ENCODE measurements around the gene MAPK8IP1.

MAPK8IP1 gene

GRCh38 chr11:45906096-45906682 lies 20.7 kb downstream of the MAPK8IP1 start:
- H3K27me3 ChIP-seq (ENCODE audit: insufficient read depth, poor library complexity, severe bottlenecking) = no peaks in the 10 kb centered on the region
- H3K27ac ChIP-seq (replicated peaks) = no peak overlapping the region
- TF ChIP-seq REST (IDR thresholded peaks at IDR 0.05; ENCODE audit: insufficient replicate concordance, low read depth) (no peak), POLR2AphosphoS5 (IDR thresholded peaks at IDR 0.05; ENCODE audit: low read depth) (no peak), SPI1 (IDR thresholded peaks at IDR 0.05; ENCODE audit: borderline replicate concordance, low read depth) (no peak), GABPA (IDR thresholded peaks at IDR 0.05; ENCODE audit: low read depth) (no peak)
- TF ChIP-seq, protein P1, sequence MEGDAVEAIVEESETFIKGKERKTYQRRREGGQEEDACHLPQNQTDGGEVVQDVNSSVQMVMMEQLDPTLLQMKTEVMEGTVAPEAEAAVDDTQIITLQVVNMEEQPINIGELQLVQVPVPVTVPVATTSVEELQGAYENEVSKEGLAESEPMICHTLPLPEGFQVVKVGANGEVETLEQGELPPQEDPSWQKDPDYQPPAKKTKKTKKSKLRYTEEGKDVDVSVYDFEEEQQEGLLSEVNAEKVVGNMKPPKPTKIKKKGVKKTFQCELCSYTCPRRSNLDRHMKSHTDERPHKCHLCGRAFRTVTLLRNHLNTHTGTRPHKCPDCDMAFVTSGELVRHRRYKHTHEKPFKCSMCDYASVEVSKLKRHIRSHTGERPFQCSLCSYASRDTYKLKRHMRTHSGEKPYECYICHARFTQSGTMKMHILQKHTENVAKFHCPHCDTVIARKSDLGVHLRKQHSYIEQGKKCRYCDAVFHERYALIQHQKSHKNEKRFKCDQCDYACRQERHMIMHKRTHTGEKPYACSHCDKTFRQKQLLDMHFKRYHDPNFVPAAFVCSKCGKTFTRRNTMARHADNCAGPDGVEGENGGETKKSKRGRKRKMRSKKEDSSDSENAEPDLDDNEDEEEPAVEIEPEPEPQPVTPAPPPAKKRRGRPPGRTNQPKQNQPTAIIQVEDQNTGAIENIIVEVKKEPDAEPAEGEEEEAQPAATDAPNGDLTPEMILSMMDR (IDR thresholded peaks at IDR 0.05; ENCODE audit: insufficient read depth, low read length) = no peak
- no peak for DNase-seq (ENCODE audit: low read depth in 1 of 2, low spot score in 1 of 2)
- no peak overlapping the region for H3K4me3 ChIP-seq (replicated peaks; ENCODE audit: insufficient read depth, low read length)

DNA sequence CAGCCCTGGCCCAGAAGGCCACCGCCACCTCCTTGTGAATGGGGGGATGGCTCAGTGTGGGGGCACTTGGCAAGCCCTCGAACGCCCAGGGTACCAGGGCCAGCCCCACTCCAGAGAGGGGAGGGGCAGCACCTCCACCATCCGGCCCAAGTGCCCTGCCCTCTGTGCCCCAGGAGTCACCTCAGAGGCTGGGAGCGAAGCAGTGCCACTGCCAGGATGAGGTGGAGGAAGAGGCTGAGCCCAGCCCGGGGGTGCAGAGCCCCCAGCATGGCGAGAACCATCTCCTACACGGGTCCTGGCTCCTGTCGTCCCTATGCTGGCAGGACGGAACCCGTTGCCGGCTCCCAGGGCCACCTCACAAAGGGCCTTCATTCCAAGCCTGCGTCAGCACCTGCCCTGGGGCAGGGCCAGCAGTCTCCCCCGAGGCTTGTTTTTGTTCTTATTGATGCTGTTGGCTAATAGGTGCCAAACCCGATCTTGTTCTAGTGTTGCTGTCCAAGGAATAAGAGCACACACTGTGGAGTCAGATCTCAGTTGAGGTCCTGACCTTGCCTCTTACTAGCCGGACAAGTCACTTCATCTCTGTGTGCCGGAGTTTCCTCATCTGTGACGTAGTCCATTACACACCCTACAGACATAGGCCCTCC lies 21.6 kb downstream of the MAPK8IP1 start, which contains the start of gene FREY1:
FREY1 (minus strand) TSS at position 307 of the 647 bp plus-strand sequence; CDS start at position 281, 26 bp downstream.
- Histone ChIP-seq H3K4me3 (replicated peaks; ENCODE audit: insufficient read depth, low read length) (no peak within 1 kb of the TSS), H3K27ac (replicated peaks) (no peak within 1 kb of the TSS), H3K27me3 (ENCODE audit: insufficient read depth, poor library complexity, severe bottlenecking) (no peaks in the 10 kb centered on the region)
- TF ChIP-seq SPI1 (IDR thresholded peaks at IDR 0.05; ENCODE audit: borderline replicate concordance, low read depth) (no peak), GABPA (IDR thresholded peaks at IDR 0.05; ENCODE audit: low read depth) (no peak), REST (IDR thresholded peaks at IDR 0.05; ENCODE audit: insufficient replicate concordance, low read depth) (no peak), POLR2AphosphoS5 (IDR thresholded peaks at IDR 0.05; ENCODE audit: low read depth) (no peak)
- TF ChIP-seq, protein P1 (IDR thresholded peaks at IDR 0.05; ENCODE audit: insufficient read depth, low read length) = no peak
- DNase-seq (ENCODE audit: low read depth in 1 of 2, low spot score in 1 of 2) = no peak

GRCh38 chr11:45907911-45908370 lies 22.5 kb downstream of the MAPK8IP1 start:
- no peak for DNase-seq (ENCODE audit: low read depth in 1 of 2, low spot score in 1 of 2)

More at GRCh38 chr11:45907911-45908370, 22.5 kb downstream of the MAPK8IP1 start:
- TF ChIP-seq GABPA (IDR thresholded peaks at IDR 0.05; ENCODE audit: low read depth) (no peak), SPI1 (IDR thresholded peaks at IDR 0.05; ENCODE audit: borderline replicate concordance, low read depth) (no peak), POLR2AphosphoS5 (IDR thresholded peaks at IDR 0.05; ENCODE audit: low read depth) (no peak), REST (IDR thresholded peaks at IDR 0.05; ENCODE audit: insufficient replicate concordance, low read depth) (no peak)
- TF ChIP-seq, protein P1 (IDR thresholded peaks at IDR 0.05; ENCODE audit: insufficient read depth, low read length) = no peak
- H3K4me3 ChIP-seq (replicated peaks; ENCODE audit: insufficient read depth, low read length) = no peak overlapping the region
- no peaks in the 10 kb centered on the region for H3K27me3 ChIP-seq (ENCODE audit: insufficient read depth, poor library complexity, severe bottlenecking)
- H3K27ac ChIP-seq (replicated peaks) = no peak overlapping the region

All from HL-60 (cell line).